SU-DHL-6 (cell line): Measurements from ENCODE around the gene CCDC167.

Source experiments
- CTCF ChIP-seq: fragments of 200-600 bp; sonication (generic); IDR thresholded peaks from one replicate; pipeline ENCODE4 v1.5.1; 2017; ENCODE audit warnings: antibody characterized with exemption, mild to moderate bottlenecking, low read length, moderate library complexity; ENCODE audit not compliant: insufficient read depth, poor library complexity, severe bottlenecking
- EZH2phosphoT487 ChIP-seq: fragments of 200-600 bp; sonication (generic), shearing (Covaris generic); conservative IDR thresholded peaks from 2 replicates; pipeline ENCODE4 v1.6.1; 2018; ENCODE audit warnings: mild to moderate bottlenecking, antibody characterized with exemption, low read length, moderate library complexity, mixed read lengths

- TF ChIP-seq CTCF, result no peak
- TF ChIP-seq EZH2phosphoT487, result no peak
Measured at GRCh38 chr6:37514837-37515236, 15.1 kb upstream of the CCDC167 start.
